ENCODE data around the gene PROZ.
A peak's percentile ranks its signal among the peaks of the same experiment; 100 is the strongest.

DNA sequence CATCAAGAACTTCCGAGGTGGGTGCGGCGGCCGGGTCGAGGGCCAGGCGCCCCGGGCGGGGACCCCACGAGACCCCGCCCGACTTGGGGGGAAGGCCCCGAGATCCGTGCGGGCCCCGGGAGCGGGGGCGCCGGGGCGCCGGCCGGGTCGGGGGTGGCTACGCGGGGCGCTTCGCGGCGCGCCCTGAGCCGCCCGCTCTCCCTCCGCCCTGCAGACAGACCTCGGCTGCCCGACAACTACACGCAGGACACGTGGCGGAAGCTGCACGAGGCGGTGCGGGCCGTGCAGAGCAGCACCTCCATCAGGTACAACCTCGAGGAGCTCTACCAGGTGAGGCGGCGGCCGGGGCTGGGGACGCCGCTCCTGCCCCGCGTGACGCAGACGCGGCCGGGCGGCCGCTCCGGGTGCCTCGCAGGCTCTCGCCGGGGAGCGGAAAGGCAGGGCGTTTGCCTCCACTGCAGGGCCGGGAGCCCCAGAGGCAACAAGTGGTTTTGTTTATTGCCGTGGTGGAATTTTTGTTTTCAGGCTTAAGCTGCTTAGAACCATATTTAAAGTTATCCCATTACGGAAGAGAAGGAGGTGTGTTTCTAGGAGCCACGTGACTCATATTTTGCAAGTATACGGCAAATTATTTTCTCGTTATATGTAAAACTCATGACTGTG is 51.4 kb downstream of the PROZ start:
- TF ChIP-seq, protein P1, sequence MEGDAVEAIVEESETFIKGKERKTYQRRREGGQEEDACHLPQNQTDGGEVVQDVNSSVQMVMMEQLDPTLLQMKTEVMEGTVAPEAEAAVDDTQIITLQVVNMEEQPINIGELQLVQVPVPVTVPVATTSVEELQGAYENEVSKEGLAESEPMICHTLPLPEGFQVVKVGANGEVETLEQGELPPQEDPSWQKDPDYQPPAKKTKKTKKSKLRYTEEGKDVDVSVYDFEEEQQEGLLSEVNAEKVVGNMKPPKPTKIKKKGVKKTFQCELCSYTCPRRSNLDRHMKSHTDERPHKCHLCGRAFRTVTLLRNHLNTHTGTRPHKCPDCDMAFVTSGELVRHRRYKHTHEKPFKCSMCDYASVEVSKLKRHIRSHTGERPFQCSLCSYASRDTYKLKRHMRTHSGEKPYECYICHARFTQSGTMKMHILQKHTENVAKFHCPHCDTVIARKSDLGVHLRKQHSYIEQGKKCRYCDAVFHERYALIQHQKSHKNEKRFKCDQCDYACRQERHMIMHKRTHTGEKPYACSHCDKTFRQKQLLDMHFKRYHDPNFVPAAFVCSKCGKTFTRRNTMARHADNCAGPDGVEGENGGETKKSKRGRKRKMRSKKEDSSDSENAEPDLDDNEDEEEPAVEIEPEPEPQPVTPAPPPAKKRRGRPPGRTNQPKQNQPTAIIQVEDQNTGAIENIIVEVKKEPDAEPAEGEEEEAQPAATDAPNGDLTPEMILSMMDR (IDR thresholded peaks at IDR 0.05): peak in 3 of 6 experiments; percentile 15 to 30 (median 24)
- peak in 1 of 2 donors; percentile 46 for TF ChIP-seq POLR2A (IDR thresholded peaks at IDR 0.05)
